ENCODE results near the gene ZNF319. TPM values are rescaled to one million over a fixed set of nuclear protein-coding genes. Genes with fewer than 3 reads are reported as not detected.
A peak's percentile ranks its signal among the peaks of the same experiment; 100 is the strongest.

Gene ZNF319
- total and polyA plus RNA-seq, 2 of the 13 experiments (the other 11 are each of a cell fraction or from before 2014, with no cell fraction given) = 2.4 to 3.6 TPM

GRCh38 chr16:57956924-57957672 is 43.4 kb downstream of the ZNF319 start:
- Histone ChIP-seq H4K20me1 (ENCODE audit: insufficient read depth, low read length) (no peaks in the 10 kb centered on the region), H3K9ac (ENCODE audit: insufficient read depth, low read depth, low read length) (no peak overlapping the region), H3K79me2 (ENCODE audit: insufficient read depth, low read length) (no peaks in the 10 kb centered on the region), H3K27ac (ENCODE audit: extremely low read length, insufficient read depth, low read length) (no peak overlapping the region), H3K4me2 (ENCODE audit: low read depth, low read length) (peak overlapping the region; percentile 43), H3K4me1 (ENCODE audit: insufficient read depth, low read length) (peaks cover 30% of the 10 kb centered on the region), H2AFZ (ENCODE audit: low read length) (no peak overlapping the region), H3K4me3 (replicated peaks in 1 of 3; ENCODE audit: insufficient read depth in 1 of 3, low read depth in 2 of 3, low read length in 3 of 3) (peak overlapping the region in 1 of 3 experiments; percentile 39; a peak in 1 of 6 replicates), H3K9me3 (ENCODE audit: low read length) (no peaks in the 10 kb centered on the region), H3K27me3 (ENCODE audit: control insufficient read depth in 1 of 2, insufficient read depth in 2 of 2, low read length in 2 of 2) (peaks cover 5 to 61% of the 10 kb centered on the region in 2 experiments; a peak in 4 of 5 replicates), H3K36me3 (replicated peaks in 1 of 2; ENCODE audit: control insufficient read depth in 1 of 2, insufficient read depth in 2 of 2, low read length in 2 of 2) (no peaks in the 10 kb centered on the region)
- in situ Hi-C loops (cut with HindIII; ENCODE audit: extremely low pct_ligation_motif_present, low pct_unique_long_range_greater_than_20kb) (no loop called here), intact Hi-C loops (cut with micrococcal nuclease; ENCODE audit: unreplicated experiment) (no loop called here)
- DNase-seq (ENCODE audit: low spot score) = no peak
- peak; percentile 4 for ATAC-seq
- ChIA-PET POLR2A (no interaction called here), CTCF (ENCODE audit: low intra/inter-chr PET ratio, low total read pairs) (no interaction called here)
- no peak for FAIRE-seq
- BruUV-seq (replicated peaks) = no TSS peak
- 16% methylated on average over 8 of the region's 8 CpGs for WGBS (ENCODE audit: low lambda C conversion rate)
- TF ChIP-seq, protein P1, sequence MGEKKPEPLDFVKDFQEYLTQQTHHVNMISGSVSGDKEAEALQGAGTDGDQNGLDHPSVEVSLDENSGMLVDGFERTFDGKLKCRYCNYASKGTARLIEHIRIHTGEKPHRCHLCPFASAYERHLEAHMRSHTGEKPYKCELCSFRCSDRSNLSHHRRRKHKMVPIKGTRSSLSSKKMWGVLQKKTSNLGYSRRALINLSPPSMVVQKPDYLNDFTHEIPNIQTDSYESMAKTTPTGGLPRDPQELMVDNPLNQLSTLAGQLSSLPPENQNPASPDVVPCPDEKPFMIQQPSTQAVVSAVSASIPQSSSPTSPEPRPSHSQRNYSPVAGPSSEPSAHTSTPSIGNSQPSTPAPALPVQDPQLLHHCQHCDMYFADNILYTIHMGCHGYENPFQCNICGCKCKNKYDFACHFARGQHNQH (CRISPR knock-in tag; IDR thresholded peaks at IDR 0.05) = no peak
- TF ChIP-seq ZNF598 (CRISPR knock-in tag; IDR thresholded peaks at IDR 0.05; ENCODE audit: borderline replicate concordance) (0 out of 2 replicates have a peak, but pooled peaks have one; percentile 21), FOXK2 (IDR thresholded peaks at IDR 0.05) (no peak), ZBTB33 (CRISPR knock-in tag; IDR thresholded peaks at IDR 0.05) (no peak), ZNF605 (CRISPR knock-in tag; IDR thresholded peaks at IDR 0.05) (0 out of 2 replicates have a peak, but pooled peaks have one; percentile 36), ZNF792 (CRISPR knock-in tag; IDR thresholded peaks at IDR 0.05) (peak; percentile 94; the same call in 1 of the 2 replicates), IKZF4 (CRISPR knock-in tag; IDR thresholded peaks at IDR 0.05; ENCODE audit: borderline replicate concordance, low read depth, not compliant biosample characterization) (no peak), ZNF263 (CRISPR knock-in tag; IDR thresholded peaks at IDR 0.05) (no peak), ZNF687 (CRISPR knock-in tag; IDR thresholded peaks at IDR 0.05) (peak; percentile 42; the same call in 1 of the 2 replicates), KDM2A (CRISPR knock-in tag; IDR thresholded peaks at IDR 0.05; ENCODE audit: borderline replicate concordance, low read depth) (0 out of 2 replicates have a peak, but pooled peaks have one; percentile 18), ZNF772 (CRISPR knock-in tag; IDR thresholded peaks at IDR 0.05) (peak; percentile 34; the same call in 1 of the 2 replicates), TEF (CRISPR knock-in tag; IDR thresholded peaks at IDR 0.05) (no peak), BHLHE40 (IDR thresholded peaks at IDR 0.05; ENCODE audit: low read length) (peak; percentile 49; the same call in 1 of the 2 replicates), ZZZ3 (CRISPR knock-in tag; IDR thresholded peaks at IDR 0.05; ENCODE audit: borderline replicate concordance) (no peak)
- TF ChIP-seq, protein P2, sequence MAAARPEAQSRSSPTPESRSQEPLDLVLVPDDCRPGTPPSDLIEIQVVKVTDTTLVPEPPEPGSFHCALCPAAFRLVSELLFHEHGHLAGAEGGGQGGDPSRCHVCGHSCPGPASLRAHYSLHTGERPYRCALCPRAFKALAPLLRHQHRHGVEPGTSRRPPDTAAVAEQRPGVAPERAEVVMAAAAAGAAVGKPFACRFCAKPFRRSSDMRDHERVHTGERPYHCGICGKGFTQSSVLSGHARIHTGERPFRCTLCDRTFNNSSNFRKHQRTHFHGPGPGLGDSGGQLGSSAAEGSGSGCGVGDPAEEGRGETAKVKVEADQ (CRISPR knock-in tag; IDR thresholded peaks at IDR 0.05; ENCODE audit: borderline replicate concordance) = 0 out of 2 replicates have a peak, but pooled peaks have one; percentile 29
